SH-SY5Y (cell line): ENCODE results near the gene ADM.

Experiments
- GATA2 ChIP-seq: IDR thresholded peaks from 2 replicates; pipeline ENCODE4 v1.6.1; 2011; ENCODE audit warnings: mild to moderate bottlenecking, low read depth, low read length
- GATA3 ChIP-seq: IDR thresholded peaks from 2 replicates; pipeline ENCODE4 v1.6.1; 2011; ENCODE audit warnings: low read depth, mild to moderate bottlenecking, low read length, moderate library complexity

ADM gene

GRCh38 chr11:10301656-10302358 lies 3.1 kb upstream of the ADM start:
- TF ChIP-seq GATA3 (no peak), GATA2 (no peak)

- TF ChIP-seq GATA2 (no peak), GATA3 (no peak)
Measured at GRCh38 chr11:10302359-10302743, 2.5 kb upstream of the ADM start.

GRCh38 chr11:10302744-10303557 lies 1.9 kb upstream of the ADM start:
- TF ChIP-seq GATA2 (no peak), GATA3 (no peak)

GRCh38 chr11:10303558-10304363 lies 1.1 kb upstream of the ADM start:
- TF ChIP-seq GATA3 (no peak), GATA2 (no peak)

GRCh38 chr11:10305262-10305963 lies 540 bp downstream of the ADM start:
- TF ChIP-seq GATA2 = peak; percentile 79
- TF ChIP-seq GATA3 = no peak

- TF ChIP-seq GATA2 (no peak), GATA3 (no peak)
Measured at GRCh38 chr11:10305964-10306918, 1.4 kb downstream of the ADM start.

GRCh38 chr11:10307022-10307399 lies 2.1 kb downstream of the ADM start:
- TF ChIP-seq GATA3 = no peak
- TF ChIP-seq GATA2 = no peak

GRCh38 chr11:10307400-10308200 lies 2.7 kb downstream of the ADM start:
- TF ChIP-seq GATA3 (no peak), GATA2 (no peak)

- TF ChIP-seq GATA2 (no peak), GATA3 (no peak)
Measured at GRCh38 chr11:10308201-10308954, 3.5 kb downstream of the ADM start.

- TF ChIP-seq GATA3 (no peak), GATA2 (no peak)
Measured at GRCh38 chr11:10309163-10310093, 4.6 kb downstream of the ADM start.
